Caco-2 (cell line): ENCODE results near the gene RAD18. TPM values are rescaled to one million over a fixed set of nuclear protein-coding genes. Genes with fewer than 3 reads are reported as not detected.

ENCODE experiments used
- BruUV-seq: library from RNA; stranded (reverse); fragments of 400-500 nt; replicated peaks from 2 replicates; lab custom pipeline; 2021; lab: Mats Ljungman, UMichigan
- CTCF ChIA-PET: fragments of 300-600 bp; sonication (Branson Sonifier 250); formaldehyde crosslinking; loops from one replicate; lab custom pipeline; 2022; ENCODE audit warnings: antibody characterized with exemption; lab: Charles Lee
- POLR2A ChIA-PET: fragments of 300-600 bp; sonication (Branson Sonifier 250); formaldehyde crosslinking; loops from one replicate; lab custom pipeline; 2022; ENCODE audit warnings: antibody characterized with exemption; lab: Charles Lee
- DNase-seq, 2 experiments: peaks; one replicate each; pipeline versions ENCODE4 v3.0.0 to v3.0.0-alpha.2; 2020 to 2022
- H3K27me3 ChIP-seq: replicated peaks from 2 replicates; pipeline ENCODE4 v1.6.0; 2011; ENCODE audit warnings: low read length; ENCODE audit not compliant: control insufficient read depth, insufficient read depth
- H3K36me3 ChIP-seq: 2 replicates; pipeline ENCODE4 v1.5.1; 2011; ENCODE audit warnings: low read length; ENCODE audit not compliant: control insufficient read depth, insufficient read depth
- H3K4me1 ChIP-seq: fragments of 250-450 bp; sonication (Bioruptor Pico); 2 replicates; pipeline ENCODE4 v1.5.1; 2020; ENCODE audit warnings: mild to moderate bottlenecking
- H3K4me3 ChIP-seq: 2 replicates; pipeline ENCODE4 v1.5.1; 2011; ENCODE audit warnings: low read depth, mild to moderate bottlenecking, control low read depth, low read length
- H3K9me3 ChIP-seq: fragments of 250-450 bp; sonication (Bioruptor Pico); 2 replicates; pipeline ENCODE4 v1.5.1; 2020; ENCODE audit warnings: mild to moderate bottlenecking, moderate library complexity
- H3K27ac Mint-ChIP-seq: one replicate; pipeline ENCODE4 v1.8.0; 2022; ENCODE audit warnings: mixed read lengths; ENCODE audit not compliant: unreplicated experiment
- H3K27me3 Mint-ChIP-seq: one replicate; pipeline ENCODE4 v1.8.0; 2022; ENCODE audit warnings: mixed read lengths; ENCODE audit not compliant: insufficient read depth, unreplicated experiment
- H3K36me3 Mint-ChIP-seq: one replicate; pipeline ENCODE4 v1.8.0; 2022; ENCODE audit warnings: mild to moderate bottlenecking, mixed read lengths; ENCODE audit not compliant: insufficient read depth, unreplicated experiment
- H3K4me1 Mint-ChIP-seq: one replicate; pipeline ENCODE4 v1.8.0; 2022; ENCODE audit warnings: low read depth, mixed read lengths; ENCODE audit not compliant: unreplicated experiment
- H3K4me3 Mint-ChIP-seq: one replicate; pipeline ENCODE4 v1.8.0; 2022; ENCODE audit warnings: mild to moderate bottlenecking, moderate library complexity, mixed read lengths; ENCODE audit not compliant: unreplicated experiment
- H3K9me3 Mint-ChIP-seq: one replicate; pipeline ENCODE4 v1.8.0; 2022; ENCODE audit warnings: mixed read lengths; ENCODE audit not compliant: unreplicated experiment
- intact Hi-C: fragments of 100-400 bp; cut with micrococcal nuclease; formaldehyde crosslinking; loops from one replicate; pipeline ENCODE4 v1.10.0; 2022; ENCODE audit not compliant: unreplicated experiment
- total RNA-seq: library from RNA; stranded (reverse); gene quantifications from 2 replicates; pipeline ENCODE4 v1.2.3, GENCODE V29; 2022
- TF ChIP-seq, protein P1 (sequence below), 2 experiments: fragments of 200-600 bp in 1 of 2; IDR thresholded peaks; 1 replicate in 1 of 2; 2 replicates in 1 of 2; pipeline versions ENCODE4 v1.5.1 to v1.8.0; 2011 to 2022; ENCODE audit warnings: antibody characterized with exemption in 1 of 2, control low read depth in 1 of 2, inconsistent platforms in 1 of 2, low read depth in 1 of 2, low read length in 1 of 2, mild to moderate bottlenecking in 1 of 2, moderate library complexity in 1 of 2; ENCODE audit not compliant: insufficient read depth in 1 of 2, severe bottlenecking in 1 of 2, unreplicated experiment in 1 of 2

Gene RAD18
- total RNA-seq, 1 experiment from 2014 or later, result 19.3 TPM

DNA sequence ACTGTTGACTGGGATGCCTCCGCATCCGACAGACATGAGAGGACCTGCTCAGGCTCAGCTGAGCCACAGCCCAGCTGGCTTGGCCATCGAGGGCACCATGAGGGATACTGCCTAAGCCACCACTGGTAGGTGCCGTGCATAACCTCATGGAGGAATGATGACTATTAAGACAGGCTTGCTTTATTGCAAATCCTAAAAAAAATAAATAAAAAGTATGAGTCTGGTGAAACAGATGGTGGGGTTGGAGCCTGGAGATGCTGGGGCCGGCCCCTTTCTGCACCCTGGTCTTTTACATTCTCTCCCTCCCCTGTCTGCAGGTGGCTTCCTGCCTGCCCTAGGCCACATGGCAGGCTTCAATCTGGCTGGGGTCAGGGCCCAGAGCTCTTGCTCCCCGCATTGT lies 24.0 kb upstream of the RAD18 start:
- TF ChIP-seq, protein P1, sequence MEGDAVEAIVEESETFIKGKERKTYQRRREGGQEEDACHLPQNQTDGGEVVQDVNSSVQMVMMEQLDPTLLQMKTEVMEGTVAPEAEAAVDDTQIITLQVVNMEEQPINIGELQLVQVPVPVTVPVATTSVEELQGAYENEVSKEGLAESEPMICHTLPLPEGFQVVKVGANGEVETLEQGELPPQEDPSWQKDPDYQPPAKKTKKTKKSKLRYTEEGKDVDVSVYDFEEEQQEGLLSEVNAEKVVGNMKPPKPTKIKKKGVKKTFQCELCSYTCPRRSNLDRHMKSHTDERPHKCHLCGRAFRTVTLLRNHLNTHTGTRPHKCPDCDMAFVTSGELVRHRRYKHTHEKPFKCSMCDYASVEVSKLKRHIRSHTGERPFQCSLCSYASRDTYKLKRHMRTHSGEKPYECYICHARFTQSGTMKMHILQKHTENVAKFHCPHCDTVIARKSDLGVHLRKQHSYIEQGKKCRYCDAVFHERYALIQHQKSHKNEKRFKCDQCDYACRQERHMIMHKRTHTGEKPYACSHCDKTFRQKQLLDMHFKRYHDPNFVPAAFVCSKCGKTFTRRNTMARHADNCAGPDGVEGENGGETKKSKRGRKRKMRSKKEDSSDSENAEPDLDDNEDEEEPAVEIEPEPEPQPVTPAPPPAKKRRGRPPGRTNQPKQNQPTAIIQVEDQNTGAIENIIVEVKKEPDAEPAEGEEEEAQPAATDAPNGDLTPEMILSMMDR (IDR thresholded peaks at IDR 0.05; ENCODE audit: insufficient read depth in 1 of 2, low read depth in 1 of 2, low read length in 1 of 2, severe bottlenecking in 1 of 2, unreplicated experiment in 1 of 2), result no peak
- Mint-ChIP-seq H3K36me3 (no peaks in the 10 kb centered on the region), H3K4me3 (no peak overlapping the region), H3K27ac (no peak overlapping the region), H3K4me1 (peaks cover 4% of the 10 kb centered on the region), H3K27me3 (no peaks in the 10 kb centered on the region), H3K9me3 (no peaks in the 10 kb centered on the region)
- BruUV-seq, result no TSS peak
- Histone ChIP-seq H3K36me3 (no peaks in the 10 kb centered on the region), H3K4me3 (no peak overlapping the region), H3K9me3 (no peaks in the 10 kb centered on the region), H3K4me1 (no peaks in the 10 kb centered on the region), H3K27me3 (no peaks in the 10 kb centered on the region)
- CTCF ChIA-PET, result interaction anchor here (1.0 to 2.3 kb wide), 4 partner anchors 10 to 315 kb away, joined by 4 to 19 read pairs (median 12); no protein-coding TSS in a partner anchor
- intact Hi-C loops, result no loop called here
- DNase-seq, result no peak
- POLR2A ChIA-PET, result no interaction called here

DNA sequence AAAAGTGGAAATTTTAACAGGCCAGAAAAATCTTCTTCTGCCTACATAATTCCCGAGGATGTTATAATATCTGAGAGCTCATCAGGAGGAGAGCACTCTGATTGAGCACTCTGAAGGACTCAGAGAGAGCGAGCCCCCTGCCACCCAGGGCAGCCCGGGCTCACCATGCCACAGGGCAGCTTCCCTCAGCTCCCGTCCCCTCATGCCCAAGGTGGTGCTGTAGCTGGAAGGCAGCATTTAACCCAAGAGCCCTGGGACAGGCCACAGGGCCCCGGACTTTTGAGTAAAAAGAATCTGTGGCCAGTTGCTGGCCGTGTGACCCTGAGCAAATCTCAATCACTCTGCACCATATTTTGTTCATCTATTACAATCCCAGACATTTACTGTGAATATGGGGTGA lies 23.5 kb upstream of the RAD18 start:
- Mint-ChIP-seq H3K27ac (no peak overlapping the region), H3K4me1 (peaks cover 4% of the 10 kb centered on the region)

DNA sequence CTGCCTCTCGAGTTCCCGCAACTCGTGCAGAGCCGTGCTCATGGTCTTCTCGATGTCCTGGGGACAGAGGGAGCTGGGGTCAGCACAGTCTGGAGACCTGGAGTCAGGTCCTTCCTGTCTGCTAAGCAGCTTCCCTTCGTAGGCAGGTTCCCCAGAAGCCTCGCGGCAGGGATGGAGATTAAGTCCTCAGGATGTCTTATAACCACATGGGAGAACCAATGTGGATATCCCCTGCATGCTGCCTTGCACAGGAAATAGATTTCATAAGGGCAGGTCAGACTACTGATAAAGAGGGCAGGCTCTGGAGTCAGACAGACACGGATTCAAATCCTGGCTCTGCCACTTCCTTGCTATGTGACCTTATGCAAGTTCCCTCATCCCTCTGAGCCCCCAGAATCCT lies 22.6 kb upstream of the RAD18 start:
- ChIA-PET CTCF (interaction anchor here (0.6 kb wide), 1 partner anchor 221 kb away, joined by 3 read pairs; no protein-coding TSS in a partner anchor), POLR2A (no interaction called here)
- Histone ChIP-seq H3K4me3 (no peak overlapping the region), H3K9me3 (no peaks in the 10 kb centered on the region), H3K36me3 (no peaks in the 10 kb centered on the region), H3K4me1 (no peaks in the 10 kb centered on the region), H3K27me3 (no peaks in the 10 kb centered on the region)
- H3K4me1 Mint-ChIP-seq, result peaks cover 4% of the 10 kb centered on the region
- no peaks in the 10 kb centered on the region for H3K9me3 Mint-ChIP-seq
- H3K4me3 Mint-ChIP-seq, result no peak overlapping the region
- no TSS peak for BruUV-seq
- no peaks in the 10 kb centered on the region for H3K36me3 Mint-ChIP-seq
- intact Hi-C loops, result no loop called here
- TF ChIP-seq, protein P1 (IDR thresholded peaks at IDR 0.05; ENCODE audit: insufficient read depth in 1 of 2, low read depth in 1 of 2, low read length in 1 of 2, severe bottlenecking in 1 of 2, unreplicated experiment in 1 of 2), result no peak
- no peak overlapping the region for H3K27ac Mint-ChIP-seq
- DNase-seq, result no peak
- no peaks in the 10 kb centered on the region for H3K27me3 Mint-ChIP-seq

More for the DNA sequence above, 23.5 kb upstream of the RAD18 start:
- Histone ChIP-seq H3K9me3 (no peaks in the 10 kb centered on the region), H3K4me3 (no peak overlapping the region), H3K27me3 (no peaks in the 10 kb centered on the region), H3K36me3 (no peaks in the 10 kb centered on the region), H3K4me1 (no peaks in the 10 kb centered on the region)
- no peaks in the 10 kb centered on the region for H3K27me3 Mint-ChIP-seq
- TF ChIP-seq, protein P1 (IDR thresholded peaks at IDR 0.05; ENCODE audit: insufficient read depth in 1 of 2, low read depth in 1 of 2, low read length in 1 of 2, severe bottlenecking in 1 of 2, unreplicated experiment in 1 of 2), result no peak
- no peaks in the 10 kb centered on the region for H3K9me3 Mint-ChIP-seq
- BruUV-seq, result no TSS peak
- DNase-seq, result no peak
- no peaks in the 10 kb centered on the region for H3K36me3 Mint-ChIP-seq
- no peak overlapping the region for H3K4me3 Mint-ChIP-seq
- ChIA-PET POLR2A (no interaction called here), CTCF (interaction anchor here (1.6 to 2.3 kb wide), 2 partner anchors 10 to 316 kb away, joined by 4 to 19 read pairs; no protein-coding TSS in a partner anchor)
- intact Hi-C loops, result no loop called here
